ENCODE measurements around the gene FBP2.
A peak's percentile ranks its signal among the peaks of the same experiment; 100 is the strongest.
"Not testable (repeated sequence)": the region's sequence is repeated elsewhere in the genome, so short reads cannot be mapped to it uniquely, and the experiment has no call there.

Gene FBP2

GRCh38 chr9:94564279-94564678 is 29.3 kb downstream of the FBP2 start:
- not testable (repeated sequence) for DNase-seq (ENCODE audit: low read depth in 2 of 3, low spot score in 2 of 3)

- DNase-seq (ENCODE audit: low read depth in 2 of 3, low spot score in 2 of 3): no peak
These were observed 30.1 kb downstream of the FBP2 start for GRCh38 chr9:94563548-94563947.

GRCh38 chr9:94560237-94560636 is 33.4 kb downstream of the FBP2 start:
- no peak for DNase-seq (ENCODE audit: low read depth in 2 of 3, low spot score in 2 of 3)

GRCh38 chr9:94557376-94557775 is 36.2 kb downstream of the FBP2 start:
- DNase-seq (ENCODE audit: low read depth in 2 of 3, low spot score in 2 of 3): no peak

- DNase-seq (ENCODE audit: low read depth in 2 of 3, low spot score in 2 of 3): peak in 1 of 3 experiments; percentile 8
These were observed 38.9 kb downstream of the FBP2 start, which contains the start of gene PCAT7 for GRCh38 chr9:94554439-94555331. TSS of gene PCAT7 (plus strand) at chr9:94555083.

GRCh38 chr9:94554078-94554438 is 39.6 kb downstream of the FBP2 start:
- DNase-seq (ENCODE audit: low read depth in 2 of 3, low spot score in 2 of 3): no peak

GRCh38 chr9:94553029-94553938 is 40.3 kb downstream of the FBP2 start:
- DNase-seq (ENCODE audit: low read depth in 2 of 3, low spot score in 2 of 3): no peak

GRCh38 chr9:94545940-94546339 is 47.7 kb downstream of the FBP2 start:
- no peak for DNase-seq (ENCODE audit: low read depth in 2 of 3, low spot score in 2 of 3)

- DNase-seq (ENCODE audit: low read depth in 2 of 3, low spot score in 2 of 3): not testable (repeated sequence)
These were observed 49.3 kb downstream of the FBP2 start for GRCh38 chr9:94544335-94544734.

- no peak for DNase-seq (ENCODE audit: low read depth in 2 of 3, low spot score in 2 of 3)
These were observed 54.7 kb downstream of the FBP2 start for GRCh38 chr9:94538908-94539307.

GRCh38 chr9:94534901-94535300 is 58.7 kb downstream of the FBP2 start:
- DNase-seq (ENCODE audit: low read depth in 2 of 3, low spot score in 2 of 3): no peak

GRCh38 chr9:94533601-94534000 is 60.0 kb downstream of the FBP2 start:
- no peak for DNase-seq (ENCODE audit: low read depth in 2 of 3, low spot score in 2 of 3)

- no peak for DNase-seq (ENCODE audit: low read depth in 2 of 3, low spot score in 2 of 3)
These were observed 60.5 kb downstream of the FBP2 start for GRCh38 chr9:94533155-94533554.

GRCh38 chr9:94528886-94529285 is 64.7 kb downstream of the FBP2 start:
- DNase-seq (ENCODE audit: low read depth in 2 of 3, low spot score in 2 of 3): no peak

GRCh38 chr9:94526951-94527350 is 66.7 kb downstream of the FBP2 start:
- no peak for DNase-seq (ENCODE audit: low read depth in 2 of 3, low spot score in 2 of 3)

- DNase-seq (ENCODE audit: low read depth in 2 of 3, low spot score in 2 of 3): no peak
These were observed 67.4 kb downstream of the FBP2 start for GRCh38 chr9:94526271-94526670.

- DNase-seq (ENCODE audit: low read depth in 2 of 3, low spot score in 2 of 3): no peak
These were observed 68.1 kb downstream of the FBP2 start for GRCh38 chr9:94525396-94526035.

- DNase-seq (ENCODE audit: low read depth in 2 of 3, low spot score in 2 of 3): no peak
These were observed 76.4 kb downstream of the FBP2 start for GRCh38 chr9:94517254-94517653.

- no peak for DNase-seq (ENCODE audit: low read depth in 2 of 3, low spot score in 2 of 3)
These were observed 78.9 kb downstream of the FBP2 start for GRCh38 chr9:94514722-94515121.

GRCh38 chr9:94511955-94512265 is 81.7 kb downstream of the FBP2 start:
- DNase-seq (ENCODE audit: low read depth in 2 of 3, low spot score in 2 of 3): no peak

GRCh38 chr9:94511134-94511954 is 82.3 kb downstream of the FBP2 start:
- no peak for DNase-seq (ENCODE audit: low read depth in 2 of 3, low spot score in 2 of 3)
